ENCODE data around the gene GLIPR2. TPM values are rescaled to one million over a fixed set of nuclear protein-coding genes. Genes with fewer than 3 reads are reported as not detected.

GLIPR2 gene
- total and polyA plus RNA-seq, 2 of the 13 experiments (the other 11 are each of a cell fraction or from before 2014, with no cell fraction given) = 0.08 to 0.42 TPM

DNA sequence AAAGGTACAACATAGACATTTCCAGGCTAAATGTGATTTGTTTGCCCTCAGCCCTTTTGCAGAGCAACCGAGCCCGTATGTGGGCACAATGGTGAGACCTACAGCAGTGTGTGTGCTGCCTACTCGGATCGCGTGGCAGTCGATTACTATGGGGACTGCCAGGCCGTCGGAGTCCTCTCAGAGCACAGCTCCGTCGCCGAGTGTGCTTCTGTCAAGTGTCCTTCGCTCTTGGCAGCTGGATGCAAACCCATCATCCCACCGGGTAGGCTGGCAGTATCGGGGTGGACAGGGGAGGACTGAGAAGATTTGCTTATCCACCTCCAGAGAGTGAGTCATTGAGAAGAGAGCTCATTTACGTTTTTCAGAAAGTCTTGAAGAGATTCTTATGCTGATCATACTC, 17.8 kb upstream of the GLIPR2 start:
- BruUV-seq (replicated peaks) = no TSS peak
- H3K79me2 ChIP-seq (ENCODE audit: insufficient read depth, low read length) = no peaks in the 10 kb centered on the region
- no peaks in the 10 kb centered on the region for H3K9me3 ChIP-seq (ENCODE audit: low read length)
- H3K4me3 ChIP-seq (replicated peaks in 1 of 3; ENCODE audit: insufficient read depth in 1 of 3, low read depth in 2 of 3, low read length in 3 of 3) = no peak overlapping the region
- CTCF ChIA-PET (ENCODE audit: low intra/inter-chr PET ratio, low total read pairs) = no interaction called here
- H3K4me2 ChIP-seq (ENCODE audit: low read depth, low read length) = no peak overlapping the region
- H3K27me3 ChIP-seq (ENCODE audit: control insufficient read depth in 1 of 2, insufficient read depth in 2 of 2, low read length in 2 of 2) = peaks cover 0 to 2% of the 10 kb centered on the region in 2 experiments; a peak in 1 of 5 replicates
- H3K27ac ChIP-seq (ENCODE audit: extremely low read length, insufficient read depth, low read length) = no peak overlapping the region
- DNase-seq (ENCODE audit: low spot score) (no peak), ATAC-seq (no peak), FAIRE-seq (no peak)
- in situ Hi-C loops (cut with HindIII; ENCODE audit: extremely low pct_ligation_motif_present, low pct_unique_long_range_greater_than_20kb) = no loop called here
- H4K20me1 ChIP-seq (ENCODE audit: insufficient read depth, low read length) = no peaks in the 10 kb centered on the region
- no peaks in the 10 kb centered on the region for H3K36me3 ChIP-seq (replicated peaks in 1 of 2; ENCODE audit: control insufficient read depth in 1 of 2, insufficient read depth in 2 of 2, low read length in 2 of 2)
- intact Hi-C loops (cut with micrococcal nuclease; ENCODE audit: unreplicated experiment) = no loop called here
- H2AFZ ChIP-seq (ENCODE audit: low read length) = no peak overlapping the region
- no peak overlapping the region for H3K9ac ChIP-seq (ENCODE audit: insufficient read depth, low read depth, low read length)
- TF ChIP-seq ZNF543 (CRISPR knock-in tag; IDR thresholded peaks at IDR 0.05) = no peak
- TF ChIP-seq, protein P1, sequence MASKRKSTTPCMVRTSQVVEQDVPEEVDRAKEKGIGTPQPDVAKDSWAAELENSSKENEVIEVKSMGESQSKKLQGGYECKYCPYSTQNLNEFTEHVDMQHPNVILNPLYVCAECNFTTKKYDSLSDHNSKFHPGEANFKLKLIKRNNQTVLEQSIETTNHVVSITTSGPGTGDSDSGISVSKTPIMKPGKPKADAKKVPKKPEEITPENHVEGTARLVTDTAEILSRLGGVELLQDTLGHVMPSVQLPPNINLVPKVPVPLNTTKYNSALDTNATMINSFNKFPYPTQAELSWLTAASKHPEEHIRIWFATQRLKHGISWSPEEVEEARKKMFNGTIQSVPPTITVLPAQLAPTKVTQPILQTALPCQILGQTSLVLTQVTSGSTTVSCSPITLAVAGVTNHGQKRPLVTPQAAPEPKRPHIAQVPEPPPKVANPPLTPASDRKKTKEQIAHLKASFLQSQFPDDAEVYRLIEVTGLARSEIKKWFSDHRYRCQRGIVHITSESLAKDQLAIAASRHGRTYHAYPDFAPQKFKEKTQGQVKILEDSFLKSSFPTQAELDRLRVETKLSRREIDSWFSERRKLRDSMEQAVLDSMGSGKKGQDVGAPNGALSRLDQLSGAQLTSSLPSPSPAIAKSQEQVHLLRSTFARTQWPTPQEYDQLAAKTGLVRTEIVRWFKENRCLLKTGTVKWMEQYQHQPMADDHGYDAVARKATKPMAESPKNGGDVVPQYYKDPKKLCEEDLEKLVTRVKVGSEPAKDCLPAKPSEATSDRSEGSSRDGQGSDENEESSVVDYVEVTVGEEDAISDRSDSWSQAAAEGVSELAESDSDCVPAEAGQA (IDR thresholded peaks at IDR 0.05; ENCODE audit: low read depth) = no peak
- TF ChIP-seq, protein P1 (CRISPR knock-in tag; IDR thresholded peaks at IDR 0.05; ENCODE audit: borderline replicate concordance) = no peak
- TF ChIP-seq CC2D1A (CRISPR knock-in tag; IDR thresholded peaks at IDR 0.05) = no peak
- no peak for TF ChIP-seq ZKSCAN5 (CRISPR knock-in tag; IDR thresholded peaks at IDR 0.05)
- no peak for TF ChIP-seq PPARG (CRISPR knock-in tag; conservative IDR thresholded peaks at IDR 0.05)
- TF ChIP-seq, protein P2, sequence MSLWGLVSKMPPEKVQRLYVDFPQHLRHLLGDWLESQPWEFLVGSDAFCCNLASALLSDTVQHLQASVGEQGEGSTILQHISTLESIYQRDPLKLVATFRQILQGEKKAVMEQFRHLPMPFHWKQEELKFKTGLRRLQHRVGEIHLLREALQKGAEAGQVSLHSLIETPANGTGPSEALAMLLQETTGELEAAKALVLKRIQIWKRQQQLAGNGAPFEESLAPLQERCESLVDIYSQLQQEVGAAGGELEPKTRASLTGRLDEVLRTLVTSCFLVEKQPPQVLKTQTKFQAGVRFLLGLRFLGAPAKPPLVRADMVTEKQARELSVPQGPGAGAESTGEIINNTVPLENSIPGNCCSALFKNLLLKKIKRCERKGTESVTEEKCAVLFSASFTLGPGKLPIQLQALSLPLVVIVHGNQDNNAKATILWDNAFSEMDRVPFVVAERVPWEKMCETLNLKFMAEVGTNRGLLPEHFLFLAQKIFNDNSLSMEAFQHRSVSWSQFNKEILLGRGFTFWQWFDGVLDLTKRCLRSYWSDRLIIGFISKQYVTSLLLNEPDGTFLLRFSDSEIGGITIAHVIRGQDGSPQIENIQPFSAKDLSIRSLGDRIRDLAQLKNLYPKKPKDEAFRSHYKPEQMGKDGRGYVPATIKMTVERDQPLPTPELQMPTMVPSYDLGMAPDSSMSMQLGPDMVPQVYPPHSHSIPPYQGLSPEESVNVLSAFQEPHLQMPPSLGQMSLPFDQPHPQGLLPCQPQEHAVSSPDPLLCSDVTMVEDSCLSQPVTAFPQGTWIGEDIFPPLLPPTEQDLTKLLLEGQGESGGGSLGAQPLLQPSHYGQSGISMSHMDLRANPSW (CRISPR knock-in tag; IDR thresholded peaks at IDR 0.05; ENCODE audit: borderline replicate concordance) = no peak
- no peak for TF ChIP-seq RARG (CRISPR knock-in tag; IDR thresholded peaks at IDR 0.05; ENCODE audit: low read depth)
- TF ChIP-seq GABPB1 (CRISPR knock-in tag; IDR thresholded peaks at IDR 0.05) = no peak
- TF ChIP-seq ATF1 (CRISPR knock-in tag; IDR thresholded peaks at IDR 0.05) = no peak
- TF ChIP-seq, protein P3, sequence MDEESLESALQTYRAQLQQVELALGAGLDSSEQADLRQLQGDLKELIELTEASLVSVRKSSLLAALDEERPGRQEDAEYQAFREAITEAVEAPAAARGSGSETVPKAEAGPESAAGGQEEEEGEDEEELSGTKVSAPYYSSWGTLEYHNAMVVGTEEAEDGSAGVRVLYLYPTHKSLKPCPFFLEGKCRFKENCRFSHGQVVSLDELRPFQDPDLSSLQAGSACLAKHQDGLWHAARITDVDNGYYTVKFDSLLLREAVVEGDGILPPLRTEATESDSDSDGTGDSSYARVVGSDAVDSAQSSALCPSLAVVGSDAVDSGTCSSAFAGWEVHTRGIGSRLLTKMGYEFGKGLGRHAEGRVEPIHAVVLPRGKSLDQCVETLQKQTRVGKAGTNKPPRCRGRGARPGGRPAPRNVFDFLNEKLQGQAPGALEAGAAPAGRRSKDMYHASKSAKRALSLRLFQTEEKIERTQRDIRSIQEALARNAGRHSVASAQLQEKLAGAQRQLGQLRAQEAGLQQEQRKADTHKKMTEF (CRISPR knock-in tag; IDR thresholded peaks at IDR 0.05) = no peak
- POLR2A ChIA-PET = no interaction called here
- WGBS (ENCODE audit: low lambda C conversion rate) = 57% methylated on average over 14 of the region's 15 CpGs
- H3K4me1 ChIP-seq (ENCODE audit: insufficient read depth, low read length) = no peaks in the 10 kb centered on the region
